Measurements from ENCODE around the gene CDRT4. TPM values are rescaled to one million over a fixed set of nuclear protein-coding genes. Genes with fewer than 3 reads are reported as not detected.

Gene CDRT4
- total and polyA plus RNA-seq, 2 experiments from 2014 or later: 6.5 to 13.0 TPM

DNA sequence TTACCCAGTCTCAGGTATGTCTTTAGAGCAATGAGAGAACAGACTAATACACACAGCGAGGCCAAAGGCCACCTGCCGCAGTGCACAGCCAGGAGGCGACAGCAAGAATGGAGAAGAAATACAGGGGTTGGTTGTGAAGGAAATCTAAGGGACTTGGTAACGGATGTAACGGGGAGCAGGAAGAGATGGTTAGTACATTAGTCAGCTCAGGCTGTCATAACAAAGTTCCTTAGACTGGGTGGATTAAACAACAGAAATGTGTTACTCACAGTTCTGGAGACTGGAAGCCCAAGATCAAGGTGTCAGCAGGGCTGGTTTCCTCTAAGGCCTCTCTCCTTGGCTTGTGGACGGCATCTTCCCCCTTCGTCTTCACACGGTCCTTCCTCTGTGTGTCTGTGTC is 48.7 kb upstream of the CDRT4 start:
- no peak for TF ChIP-seq STAT1 (IDR thresholded peaks at IDR 0.05; ENCODE audit: unreplicated experiment)
- TF ChIP-seq, protein P1, sequence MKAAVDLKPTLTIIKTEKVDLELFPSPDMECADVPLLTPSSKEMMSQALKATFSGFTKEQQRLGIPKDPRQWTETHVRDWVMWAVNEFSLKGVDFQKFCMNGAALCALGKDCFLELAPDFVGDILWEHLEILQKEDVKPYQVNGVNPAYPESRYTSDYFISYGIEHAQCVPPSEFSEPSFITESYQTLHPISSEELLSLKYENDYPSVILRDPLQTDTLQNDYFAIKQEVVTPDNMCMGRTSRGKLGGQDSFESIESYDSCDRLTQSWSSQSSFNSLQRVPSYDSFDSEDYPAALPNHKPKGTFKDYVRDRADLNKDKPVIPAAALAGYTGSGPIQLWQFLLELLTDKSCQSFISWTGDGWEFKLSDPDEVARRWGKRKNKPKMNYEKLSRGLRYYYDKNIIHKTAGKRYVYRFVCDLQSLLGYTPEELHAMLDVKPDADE (IDR thresholded peaks at IDR 0.05): no peak
- TF ChIP-seq CREB1 (CRISPR knock-in tag; IDR thresholded peaks at IDR 0.05; ENCODE audit: low read depth): no peak
- TF ChIP-seq, protein P2, sequence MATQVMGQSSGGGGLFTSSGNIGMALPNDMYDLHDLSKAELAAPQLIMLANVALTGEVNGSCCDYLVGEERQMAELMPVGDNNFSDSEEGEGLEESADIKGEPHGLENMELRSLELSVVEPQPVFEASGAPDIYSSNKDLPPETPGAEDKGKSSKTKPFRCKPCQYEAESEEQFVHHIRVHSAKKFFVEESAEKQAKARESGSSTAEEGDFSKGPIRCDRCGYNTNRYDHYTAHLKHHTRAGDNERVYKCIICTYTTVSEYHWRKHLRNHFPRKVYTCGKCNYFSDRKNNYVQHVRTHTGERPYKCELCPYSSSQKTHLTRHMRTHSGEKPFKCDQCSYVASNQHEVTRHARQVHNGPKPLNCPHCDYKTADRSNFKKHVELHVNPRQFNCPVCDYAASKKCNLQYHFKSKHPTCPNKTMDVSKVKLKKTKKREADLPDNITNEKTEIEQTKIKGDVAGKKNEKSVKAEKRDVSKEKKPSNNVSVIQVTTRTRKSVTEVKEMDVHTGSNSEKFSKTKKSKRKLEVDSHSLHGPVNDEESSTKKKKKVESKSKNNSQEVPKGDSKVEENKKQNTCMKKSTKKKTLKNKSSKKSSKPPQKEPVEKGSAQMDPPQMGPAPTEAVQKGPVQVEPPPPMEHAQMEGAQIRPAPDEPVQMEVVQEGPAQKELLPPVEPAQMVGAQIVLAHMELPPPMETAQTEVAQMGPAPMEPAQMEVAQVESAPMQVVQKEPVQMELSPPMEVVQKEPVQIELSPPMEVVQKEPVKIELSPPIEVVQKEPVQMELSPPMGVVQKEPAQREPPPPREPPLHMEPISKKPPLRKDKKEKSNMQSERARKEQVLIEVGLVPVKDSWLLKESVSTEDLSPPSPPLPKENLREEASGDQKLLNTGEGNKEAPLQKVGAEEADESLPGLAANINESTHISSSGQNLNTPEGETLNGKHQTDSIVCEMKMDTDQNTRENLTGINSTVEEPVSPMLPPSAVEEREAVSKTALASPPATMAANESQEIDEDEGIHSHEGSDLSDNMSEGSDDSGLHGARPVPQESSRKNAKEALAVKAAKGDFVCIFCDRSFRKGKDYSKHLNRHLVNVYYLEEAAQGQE (IDR thresholded peaks at IDR 0.05; ENCODE audit: unreplicated experiment): no peak
- TF ChIP-seq NANOG (IDR thresholded peaks at IDR 0.05; ENCODE audit: borderline replicate concordance): no peak
- TF ChIP-seq ZNF331 (CRISPR knock-in tag; IDR thresholded peaks at IDR 0.05; ENCODE audit: low read depth): no peak
- TF ChIP-seq EZH2phosphoT487 (IDR thresholded peaks at IDR 0.05; ENCODE audit: unreplicated experiment): no peak
- TF ChIP-seq POLR2AphosphoS5 (IDR thresholded peaks at IDR 0.05; ENCODE audit: low read depth): no peak
- TF ChIP-seq EZH2 (IDR thresholded peaks at IDR 0.05; ENCODE audit: low read depth, unreplicated experiment): no peak
- TF ChIP-seq JUNB (IDR thresholded peaks at IDR 0.05; ENCODE audit: unreplicated experiment): no peak
- no peak for TF ChIP-seq ZNF114 (CRISPR knock-in tag; IDR thresholded peaks at IDR 0.05)
- TF ChIP-seq, protein P3, sequence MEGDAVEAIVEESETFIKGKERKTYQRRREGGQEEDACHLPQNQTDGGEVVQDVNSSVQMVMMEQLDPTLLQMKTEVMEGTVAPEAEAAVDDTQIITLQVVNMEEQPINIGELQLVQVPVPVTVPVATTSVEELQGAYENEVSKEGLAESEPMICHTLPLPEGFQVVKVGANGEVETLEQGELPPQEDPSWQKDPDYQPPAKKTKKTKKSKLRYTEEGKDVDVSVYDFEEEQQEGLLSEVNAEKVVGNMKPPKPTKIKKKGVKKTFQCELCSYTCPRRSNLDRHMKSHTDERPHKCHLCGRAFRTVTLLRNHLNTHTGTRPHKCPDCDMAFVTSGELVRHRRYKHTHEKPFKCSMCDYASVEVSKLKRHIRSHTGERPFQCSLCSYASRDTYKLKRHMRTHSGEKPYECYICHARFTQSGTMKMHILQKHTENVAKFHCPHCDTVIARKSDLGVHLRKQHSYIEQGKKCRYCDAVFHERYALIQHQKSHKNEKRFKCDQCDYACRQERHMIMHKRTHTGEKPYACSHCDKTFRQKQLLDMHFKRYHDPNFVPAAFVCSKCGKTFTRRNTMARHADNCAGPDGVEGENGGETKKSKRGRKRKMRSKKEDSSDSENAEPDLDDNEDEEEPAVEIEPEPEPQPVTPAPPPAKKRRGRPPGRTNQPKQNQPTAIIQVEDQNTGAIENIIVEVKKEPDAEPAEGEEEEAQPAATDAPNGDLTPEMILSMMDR (conservative IDR thresholded peaks at IDR 0.05; ENCODE audit: low read depth in 2 of 2): no peak
- H3K27ac ChIP-seq (ENCODE audit: low read depth): no peak overlapping the region
- H3K9me2 ChIP-seq (ENCODE audit: insufficient read depth): no peaks in the 10 kb centered on the region
- H3K36me3 Mint-ChIP-seq (ENCODE audit: low read depth): peaks cover 31% of the 10 kb centered on the region
- H3K4me1 ChIP-seq (ENCODE audit: insufficient read depth): no peaks in the 10 kb centered on the region
- peaks cover 6% of the 10 kb centered on the region; the same call in 1 of the 2 replicates for H3K36me3 ChIP-seq (ENCODE audit: insufficient read depth)
- H3K4me3 ChIP-seq: no peak overlapping the region
- H3K27me3 Mint-ChIP-seq (ENCODE audit: insufficient read depth, low read depth, poor library complexity): no peaks in the 10 kb centered on the region
- no peaks in the 10 kb centered on the region for H3F3A ChIP-seq (replicated peaks; ENCODE audit: low read depth)
- H3K9me3 Mint-ChIP-seq: no peaks in the 10 kb centered on the region; the same call in 2 of the 3 replicates
- ATAC-seq (no peak), DNase-seq (ENCODE audit: low spot score) (no peak)
- no peak overlapping the region for H3K4me3 Mint-ChIP-seq
- H3K4me2 ChIP-seq: no peak overlapping the region
- H2AFZ ChIP-seq: no peak overlapping the region
- H3K4me1 Mint-ChIP-seq: no peaks in the 10 kb centered on the region
- no peak overlapping the region for H3K27ac Mint-ChIP-seq
- H3K27me3 ChIP-seq (ENCODE audit: insufficient read depth): no peaks in the 10 kb centered on the region
- H4K20me1 ChIP-seq (replicated peaks; ENCODE audit: insufficient read depth): no peaks in the 10 kb centered on the region; the same call in 1 of the 2 replicates
- H3K79me2 ChIP-seq (replicated peaks; ENCODE audit: insufficient read depth): no peaks in the 10 kb centered on the region

Data from GM23338 (cell line).